ENCODE data around the gene PTRH2. TPM values are rescaled to one million over a fixed set of nuclear protein-coding genes. Genes with fewer than 3 reads are reported as not detected.

Gene PTRH2
- total RNA-seq, 1 experiment from 2014 or later, result 40.8 TPM

- DNase-seq, result no peak
- H3K4me3 Mint-ChIP-seq, result no peak overlapping the region
Observed at GRCh38 chr17:59683283-59683682, 23.9 kb downstream of the PTRH2 start.

More at GRCh38 chr17:59683283-59683682, 23.9 kb downstream of the PTRH2 start:
- Mint-ChIP-seq H3K27ac (no peak overlapping the region), H3K4me1 (no peaks in the 10 kb centered on the region), H3K27me3 (ENCODE audit: low read depth) (no peaks in the 10 kb centered on the region), H3K36me3 (ENCODE audit: insufficient read depth in 1 of 3, low read depth in 3 of 3) (peaks cover 37 to 88% (median 72%) of the 10 kb centered on the region in 3 experiments; a peak in 6 of 7 replicates), H3K9me3 (no peaks in the 10 kb centered on the region)
- Histone ChIP-seq H4K8ac (replicated peaks; ENCODE audit: insufficient read length, low read depth, low read length) (no peak overlapping the region), H4K20me1 (ENCODE audit: control insufficient read depth, insufficient read depth, insufficient read length) (no peaks in the 10 kb centered on the region), H3K79me2 (ENCODE audit: insufficient read depth, low read length) (no peaks in the 10 kb centered on the region), H3K23me2 (ENCODE audit: insufficient read length, low read depth, low read length, poor library complexity, severe bottlenecking) (no peaks in the 10 kb centered on the region), H3K23ac (ENCODE audit: insufficient read length, low read depth, low read length) (no peak overlapping the region), H3K4me1 (ENCODE audit: insufficient read depth, low read length) (no peaks in the 10 kb centered on the region), H3K56ac (ENCODE audit: insufficient read length, low read depth, low read length) (no peak overlapping the region), H4K5ac (ENCODE audit: insufficient read length, low read depth, low read length) (no peak overlapping the region), H3K27ac (ENCODE audit: insufficient read length, low read depth, low read length) (no peak overlapping the region), H2AFZ (ENCODE audit: low read length) (no peak overlapping the region), H2BK12ac (ENCODE audit: insufficient read length, low read depth, low read length) (no peak overlapping the region), H3K9me3 (ENCODE audit: control insufficient read depth, low read depth, low read length) (no peaks in the 10 kb centered on the region), H3K9ac (ENCODE audit: extremely low read depth, insufficient read length, low read length) (no peak overlapping the region), H4K91ac (ENCODE audit: insufficient read length, low read depth, low read length) (no peak overlapping the region), H2BK5ac (ENCODE audit: insufficient read length, low read length) (no peak overlapping the region), H3K4me2 (ENCODE audit: insufficient read depth, insufficient read length, low read length) (no peak overlapping the region), H3K79me1 (ENCODE audit: insufficient read depth, low read depth, low read length, poor library complexity, severe bottlenecking) (no peaks in the 10 kb centered on the region), H3K18ac (ENCODE audit: insufficient read length, low read depth, low read length) (no peak overlapping the region), H2BK120ac (ENCODE audit: low read depth, low read length, poor library complexity, severe bottlenecking) (no peak overlapping the region), H3T11ph (ENCODE audit: low read length) (no peak overlapping the region), H3K4ac (ENCODE audit: low read depth, low read length) (no peak overlapping the region), H2AK5ac (ENCODE audit: insufficient read length, low read length) (no peak overlapping the region), H3K27me3 (ENCODE audit: insufficient read depth, low read length) (no peaks in the 10 kb centered on the region), H3K14ac (ENCODE audit: insufficient read depth, low read length) (no peak overlapping the region), H2BK15ac (ENCODE audit: low read depth, low read length) (no peak overlapping the region), H2BK20ac (ENCODE audit: low read depth, low read length, poor library complexity, severe bottlenecking) (no peak overlapping the region)
- TF ChIP-seq, protein P1, sequence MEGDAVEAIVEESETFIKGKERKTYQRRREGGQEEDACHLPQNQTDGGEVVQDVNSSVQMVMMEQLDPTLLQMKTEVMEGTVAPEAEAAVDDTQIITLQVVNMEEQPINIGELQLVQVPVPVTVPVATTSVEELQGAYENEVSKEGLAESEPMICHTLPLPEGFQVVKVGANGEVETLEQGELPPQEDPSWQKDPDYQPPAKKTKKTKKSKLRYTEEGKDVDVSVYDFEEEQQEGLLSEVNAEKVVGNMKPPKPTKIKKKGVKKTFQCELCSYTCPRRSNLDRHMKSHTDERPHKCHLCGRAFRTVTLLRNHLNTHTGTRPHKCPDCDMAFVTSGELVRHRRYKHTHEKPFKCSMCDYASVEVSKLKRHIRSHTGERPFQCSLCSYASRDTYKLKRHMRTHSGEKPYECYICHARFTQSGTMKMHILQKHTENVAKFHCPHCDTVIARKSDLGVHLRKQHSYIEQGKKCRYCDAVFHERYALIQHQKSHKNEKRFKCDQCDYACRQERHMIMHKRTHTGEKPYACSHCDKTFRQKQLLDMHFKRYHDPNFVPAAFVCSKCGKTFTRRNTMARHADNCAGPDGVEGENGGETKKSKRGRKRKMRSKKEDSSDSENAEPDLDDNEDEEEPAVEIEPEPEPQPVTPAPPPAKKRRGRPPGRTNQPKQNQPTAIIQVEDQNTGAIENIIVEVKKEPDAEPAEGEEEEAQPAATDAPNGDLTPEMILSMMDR (conservative IDR thresholded peaks at IDR 0.05), result no peak
